Endothelial cell (in vitro differentiated cells): ENCODE measurements around the gene NECTIN1. TPM values are rescaled to one million over a fixed set of nuclear protein-coding genes. Genes with fewer than 3 reads are reported as not detected.

Source experiments
- DNase-seq: peaks from one replicate; pipeline ENCODE4 v3.0.0; 2021; ENCODE audit warnings: low spot score
- H3K27ac Mint-ChIP-seq: one replicate; pipeline ENCODE4 v1.8.0; 2021; ENCODE audit warnings: mixed read lengths, inconsistent platforms; ENCODE audit not compliant: unreplicated experiment
- H3K27me3 Mint-ChIP-seq: one replicate; pipeline ENCODE4 v1.8.0; 2021; ENCODE audit warnings: mild to moderate bottlenecking, moderate library complexity, mixed read lengths, inconsistent platforms; ENCODE audit not compliant: unreplicated experiment
- H3K36me3 Mint-ChIP-seq: one replicate; pipeline ENCODE4 v1.8.0; 2021; ENCODE audit warnings: mild to moderate bottlenecking, low read depth, mixed read lengths, inconsistent platforms; ENCODE audit not compliant: unreplicated experiment
- H3K4me1 Mint-ChIP-seq: one replicate; pipeline ENCODE4 v1.8.0; 2021; ENCODE audit warnings: mild to moderate bottlenecking, mixed read lengths, inconsistent platforms; ENCODE audit not compliant: unreplicated experiment
- H3K4me3 Mint-ChIP-seq: one replicate; pipeline ENCODE4 v1.8.0; 2021; ENCODE audit warnings: mild to moderate bottlenecking, mixed read lengths, inconsistent platforms; ENCODE audit not compliant: unreplicated experiment
- H3K9me3 Mint-ChIP-seq: one replicate; pipeline ENCODE4 v1.8.0; 2021; ENCODE audit warnings: mixed read lengths, inconsistent platforms; ENCODE audit not compliant: unreplicated experiment
- long read RNA-seq: library from polyadenylated mRNA; unstranded; transcript quantifications from one replicate; pipeline ENCODE4 v2.0.0, GENCODE V29; 2020; ENCODE audit not compliant: unreplicated experiment
- total RNA-seq: library from RNA; stranded (reverse); fragmentation: NEBNext Ultra II Directional; extraction: Animal tissue kit (Norgen Biotek cat#: 25700); gene quantifications from one replicate; pipeline ENCODE4 v1.2.1, GENCODE V29; 2021; ENCODE audit not compliant: unreplicated experiment
- TF ChIP-seq, protein P1 (sequence below): fragments of 200-600 bp; sonication (generic); IDR thresholded peaks from one replicate; pipeline ENCODE4 v1.5.0; 2021; ENCODE audit warnings: antibody characterized with exemption; ENCODE audit not compliant: unreplicated experiment

NECTIN1 gene, protein sequence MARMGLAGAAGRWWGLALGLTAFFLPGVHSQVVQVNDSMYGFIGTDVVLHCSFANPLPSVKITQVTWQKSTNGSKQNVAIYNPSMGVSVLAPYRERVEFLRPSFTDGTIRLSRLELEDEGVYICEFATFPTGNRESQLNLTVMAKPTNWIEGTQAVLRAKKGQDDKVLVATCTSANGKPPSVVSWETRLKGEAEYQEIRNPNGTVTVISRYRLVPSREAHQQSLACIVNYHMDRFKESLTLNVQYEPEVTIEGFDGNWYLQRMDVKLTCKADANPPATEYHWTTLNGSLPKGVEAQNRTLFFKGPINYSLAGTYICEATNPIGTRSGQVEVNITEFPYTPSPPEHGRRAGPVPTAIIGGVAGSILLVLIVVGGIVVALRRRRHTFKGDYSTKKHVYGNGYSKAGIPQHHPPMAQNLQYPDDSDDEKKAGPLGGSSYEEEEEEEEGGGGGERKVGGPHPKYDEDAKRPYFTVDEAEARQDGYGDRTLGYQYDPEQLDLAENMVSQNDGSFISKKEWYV
- total RNA-seq, result 17.9 TPM
- long read RNA-seq, partial matches to known transcripts, result 0 of 2 reads
- long read RNA-seq, other reads (novel, unspliced or antisense), result 2 of 2 reads

GRCh38 chr11:119728651-119729580 is at the start of gene NECTIN1:
NECTIN1 (minus strand) TSS chr11:119729200; CDS start chr11:119728553, 647 bp downstream.
- Mint-ChIP-seq H3K27me3 (peaks cover 4% of the 10 kb centered on the region), H3K9me3 (no peaks in the 10 kb centered on the region), H3K36me3 (no peaks in the 10 kb centered on the region), H3K4me3 (peak within 1 kb of the TSS; percentile 96), H3K4me1 (peaks cover 29% of the 10 kb centered on the region), H3K27ac (no peak within 1 kb of the TSS)
- DNase-seq, result peak; percentile 99
- TF ChIP-seq, protein P1, sequence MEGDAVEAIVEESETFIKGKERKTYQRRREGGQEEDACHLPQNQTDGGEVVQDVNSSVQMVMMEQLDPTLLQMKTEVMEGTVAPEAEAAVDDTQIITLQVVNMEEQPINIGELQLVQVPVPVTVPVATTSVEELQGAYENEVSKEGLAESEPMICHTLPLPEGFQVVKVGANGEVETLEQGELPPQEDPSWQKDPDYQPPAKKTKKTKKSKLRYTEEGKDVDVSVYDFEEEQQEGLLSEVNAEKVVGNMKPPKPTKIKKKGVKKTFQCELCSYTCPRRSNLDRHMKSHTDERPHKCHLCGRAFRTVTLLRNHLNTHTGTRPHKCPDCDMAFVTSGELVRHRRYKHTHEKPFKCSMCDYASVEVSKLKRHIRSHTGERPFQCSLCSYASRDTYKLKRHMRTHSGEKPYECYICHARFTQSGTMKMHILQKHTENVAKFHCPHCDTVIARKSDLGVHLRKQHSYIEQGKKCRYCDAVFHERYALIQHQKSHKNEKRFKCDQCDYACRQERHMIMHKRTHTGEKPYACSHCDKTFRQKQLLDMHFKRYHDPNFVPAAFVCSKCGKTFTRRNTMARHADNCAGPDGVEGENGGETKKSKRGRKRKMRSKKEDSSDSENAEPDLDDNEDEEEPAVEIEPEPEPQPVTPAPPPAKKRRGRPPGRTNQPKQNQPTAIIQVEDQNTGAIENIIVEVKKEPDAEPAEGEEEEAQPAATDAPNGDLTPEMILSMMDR, result peak; percentile 89

DNA sequence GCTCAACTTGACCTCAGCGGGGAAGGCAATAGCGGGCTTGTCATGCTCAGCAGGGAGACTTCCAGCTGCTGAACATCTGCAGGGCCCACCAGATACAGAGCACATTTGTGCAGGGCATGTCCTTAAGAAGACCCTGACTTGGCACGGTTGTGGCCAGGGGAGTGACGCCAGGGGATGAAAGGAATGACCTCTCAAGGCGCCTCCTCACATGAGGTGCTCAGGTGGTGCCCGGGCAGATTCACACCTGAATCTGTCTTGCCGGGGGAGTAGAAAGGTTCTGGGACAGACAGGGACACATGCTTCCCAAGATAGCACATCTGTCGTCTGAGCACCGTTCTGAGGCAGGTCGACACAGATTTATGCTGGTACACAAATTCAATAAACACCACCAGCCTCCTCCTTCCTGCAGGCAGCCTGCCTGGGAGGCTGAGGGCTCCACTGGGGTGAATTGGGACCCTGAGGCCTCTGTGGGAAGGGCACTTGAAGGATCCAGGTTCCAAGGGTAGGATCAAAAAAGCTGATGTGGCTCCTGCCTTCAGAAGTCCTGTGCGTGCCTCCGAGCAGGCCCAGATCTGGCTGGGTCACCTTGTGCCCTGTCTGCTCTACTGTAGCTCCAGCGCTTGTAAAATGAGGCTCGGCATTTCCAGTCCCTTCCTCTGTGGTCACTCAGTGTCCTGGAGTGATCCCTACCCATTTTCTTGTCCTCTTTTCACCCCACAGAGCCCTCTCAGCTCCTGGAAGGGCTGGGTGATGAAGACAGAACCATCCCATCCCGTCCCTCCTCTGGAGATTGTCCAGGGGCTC is 49.6 kb upstream of the NECTIN1 start:
- H3K4me1 Mint-ChIP-seq, result peaks cover 4% of the 10 kb centered on the region
- no peak overlapping the region for H3K4me3 Mint-ChIP-seq
- no peak for DNase-seq
- no peaks in the 10 kb centered on the region for H3K36me3 Mint-ChIP-seq
- H3K27me3 Mint-ChIP-seq, result peaks cover 6% of the 10 kb centered on the region
- H3K27ac Mint-ChIP-seq, result no peak overlapping the region
- H3K9me3 Mint-ChIP-seq, result no peaks in the 10 kb centered on the region
- TF ChIP-seq, protein P1, result no peak

- Mint-ChIP-seq H3K4me1 (peaks cover 4% of the 10 kb centered on the region), H3K4me3 (no peak overlapping the region), H3K27me3 (peaks cover 6% of the 10 kb centered on the region), H3K27ac (no peak overlapping the region), H3K36me3 (no peaks in the 10 kb centered on the region), H3K9me3 (no peaks in the 10 kb centered on the region)
- DNase-seq, result no peak
- TF ChIP-seq, protein P1, result no peak
Observed at GRCh38 chr11:119777940-119778339, 48.9 kb upstream of the NECTIN1 start.

- H3K27me3 Mint-ChIP-seq, result peaks cover 6% of the 10 kb centered on the region
- H3K9me3 Mint-ChIP-seq, result no peaks in the 10 kb centered on the region
- no peak overlapping the region for H3K4me3 Mint-ChIP-seq
- H3K4me1 Mint-ChIP-seq, result peaks cover 4% of the 10 kb centered on the region
- H3K36me3 Mint-ChIP-seq, result no peaks in the 10 kb centered on the region
- no peak overlapping the region for H3K27ac Mint-ChIP-seq
- DNase-seq, result no peak
- TF ChIP-seq, protein P1, result no peak
Observed at GRCh38 chr11:119776651-119777050, 47.7 kb upstream of the NECTIN1 start.
